ENCODE results near the gene CELF2.

DNA sequence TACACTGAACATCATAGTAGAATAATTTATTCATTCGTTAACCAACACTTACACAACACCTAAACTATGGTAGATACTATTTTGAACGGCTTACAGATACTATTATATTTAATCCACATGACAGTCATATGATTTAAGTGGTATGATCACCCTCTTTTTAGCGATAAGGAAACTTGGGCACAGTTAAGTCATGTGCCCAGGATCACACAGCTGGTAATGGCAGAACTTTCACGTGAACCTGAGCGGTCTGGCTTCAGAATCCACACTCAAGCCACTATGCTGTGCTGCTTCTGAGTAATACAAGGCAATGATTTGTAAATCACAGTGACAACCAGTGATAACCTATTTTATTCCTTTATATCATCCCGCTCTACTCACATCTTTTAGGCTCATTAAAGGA is 99.1 kb downstream of the CELF2 start:
- TF ChIP-seq EZH2 (IDR thresholded peaks at IDR 0.05; ENCODE audit: borderline replicate concordance, low read depth, low read length, severe bottlenecking) = no peak
- TF ChIP-seq, protein P1, sequence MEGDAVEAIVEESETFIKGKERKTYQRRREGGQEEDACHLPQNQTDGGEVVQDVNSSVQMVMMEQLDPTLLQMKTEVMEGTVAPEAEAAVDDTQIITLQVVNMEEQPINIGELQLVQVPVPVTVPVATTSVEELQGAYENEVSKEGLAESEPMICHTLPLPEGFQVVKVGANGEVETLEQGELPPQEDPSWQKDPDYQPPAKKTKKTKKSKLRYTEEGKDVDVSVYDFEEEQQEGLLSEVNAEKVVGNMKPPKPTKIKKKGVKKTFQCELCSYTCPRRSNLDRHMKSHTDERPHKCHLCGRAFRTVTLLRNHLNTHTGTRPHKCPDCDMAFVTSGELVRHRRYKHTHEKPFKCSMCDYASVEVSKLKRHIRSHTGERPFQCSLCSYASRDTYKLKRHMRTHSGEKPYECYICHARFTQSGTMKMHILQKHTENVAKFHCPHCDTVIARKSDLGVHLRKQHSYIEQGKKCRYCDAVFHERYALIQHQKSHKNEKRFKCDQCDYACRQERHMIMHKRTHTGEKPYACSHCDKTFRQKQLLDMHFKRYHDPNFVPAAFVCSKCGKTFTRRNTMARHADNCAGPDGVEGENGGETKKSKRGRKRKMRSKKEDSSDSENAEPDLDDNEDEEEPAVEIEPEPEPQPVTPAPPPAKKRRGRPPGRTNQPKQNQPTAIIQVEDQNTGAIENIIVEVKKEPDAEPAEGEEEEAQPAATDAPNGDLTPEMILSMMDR (IDR thresholded peaks at IDR 0.05; ENCODE audit: borderline replicate concordance, extremely low read depth, low read length, poor library complexity, severe bottlenecking) = no peak

All from DND-41 (cell line).